Esophagus squamous epithelium (tissue), 5 donors: ENCODE data around the gene AKIRIN1. TPM values are rescaled to one million over a fixed set of nuclear protein-coding genes. Genes with fewer than 3 reads are reported as not detected.
A peak's percentile ranks its signal among the peaks of the same experiment; 100 is the strongest.

Experiments used
- DNase-seq: peaks from one replicate; lab custom pipeline; 2025; lab: John Stamatoyannopoulos, UW
- H3K27ac ChIP-seq, 4 donors: fragments of 200-600 bp; sonication (generic); one replicate each; pipeline ENCODE4 v1.5.1; 2016 to 2019; ENCODE audit warnings: mild to moderate bottlenecking in 1 of 4
- H3K27me3 ChIP-seq, 4 donors: fragments of 200-600 bp; sonication (generic); 1 replicate in 3 of 4; 2 replicates in 1 of 4; pipeline versions ENCODE4 v1.5.1 to v1.6.0; 2017 to 2021; ENCODE audit warnings: antibody characterized with exemption in 1 of 4
- H3K36me3 ChIP-seq, 3 donors: fragments of 200-600 bp; sonication (generic); one replicate each; pipeline ENCODE4 v1.5.1; 2016 to 2019
- H3K4me1 ChIP-seq, 3 donors: fragments of 200-600 bp; sonication (generic); one replicate each; pipeline ENCODE4 v1.5.1; 2017 to 2019
- H3K4me3 ChIP-seq, 4 donors: fragments of 200-600 bp; sonication (generic); 1 replicate in 3 of 4; 2 replicates in 1 of 4; pipeline ENCODE4 v1.5.1; 2016 to 2019; ENCODE audit warnings: mild to moderate bottlenecking in 2 of 4, moderate library complexity in 1 of 4
- H3K9me3 ChIP-seq, 3 donors: fragments of 200-600 bp; sonication (generic); one replicate each; pipeline ENCODE4 v1.5.1; 2016 to 2019
- POLR2A ChIP-seq, 4 donors: fragments of 450-650 bp; IDR thresholded peaks; one replicate each; pipeline ENCODE4 v1.6.1; 2017; ENCODE audit warnings: antibody characterized with exemption in 4 of 4, mild to moderate bottlenecking in 4 of 4, moderate library complexity in 3 of 4
- WGBS, 2 donors: methylation state at CpG; one replicate each; pipeline ENCODE4 v1.1.5; 2018; 5-methylcytosine and 5-hydroxymethylcytosine counted together
- intact Hi-C: fragments of 100-400 bp; cut with DNase I; formaldehyde crosslinking; loops from one replicate; pipeline ENCODE4 v1.15.0; 2022
- total RNA-seq, 4 donors: library from RNA; depleted of rRNA; stranded (reverse); fragments of >200 nt; gene quantifications; one replicate each; pipeline ENCODE4 v1.1.0, GENCODE V29; 2016
- TF ChIP-seq, protein P1 (sequence below), 6 experiments: fragments of 450-650 bp in 4 of 6; fragments of 200-600 bp in 2 of 6; sonication (generic) in 2 of 6; IDR thresholded peaks; one replicate each; pipeline ENCODE4 v1.5.1; 2016 to 2019; ENCODE audit warnings: antibody characterized with exemption in 6 of 6, mild to moderate bottlenecking in 4 of 6, moderate library complexity in 4 of 6
- donor health status: DM: yes; HTN: yes; CAD: no.

AKIRIN1 gene, protein sequence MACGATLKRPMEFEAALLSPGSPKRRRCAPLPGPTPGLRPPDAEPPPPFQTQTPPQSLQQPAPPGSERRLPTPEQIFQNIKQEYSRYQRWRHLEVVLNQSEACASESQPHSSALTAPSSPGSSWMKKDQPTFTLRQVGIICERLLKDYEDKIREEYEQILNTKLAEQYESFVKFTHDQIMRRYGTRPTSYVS
- 10 to 100 TPM; 23.5 to 30.0 (median 27.1) TPM for total RNA-seq

DNA sequence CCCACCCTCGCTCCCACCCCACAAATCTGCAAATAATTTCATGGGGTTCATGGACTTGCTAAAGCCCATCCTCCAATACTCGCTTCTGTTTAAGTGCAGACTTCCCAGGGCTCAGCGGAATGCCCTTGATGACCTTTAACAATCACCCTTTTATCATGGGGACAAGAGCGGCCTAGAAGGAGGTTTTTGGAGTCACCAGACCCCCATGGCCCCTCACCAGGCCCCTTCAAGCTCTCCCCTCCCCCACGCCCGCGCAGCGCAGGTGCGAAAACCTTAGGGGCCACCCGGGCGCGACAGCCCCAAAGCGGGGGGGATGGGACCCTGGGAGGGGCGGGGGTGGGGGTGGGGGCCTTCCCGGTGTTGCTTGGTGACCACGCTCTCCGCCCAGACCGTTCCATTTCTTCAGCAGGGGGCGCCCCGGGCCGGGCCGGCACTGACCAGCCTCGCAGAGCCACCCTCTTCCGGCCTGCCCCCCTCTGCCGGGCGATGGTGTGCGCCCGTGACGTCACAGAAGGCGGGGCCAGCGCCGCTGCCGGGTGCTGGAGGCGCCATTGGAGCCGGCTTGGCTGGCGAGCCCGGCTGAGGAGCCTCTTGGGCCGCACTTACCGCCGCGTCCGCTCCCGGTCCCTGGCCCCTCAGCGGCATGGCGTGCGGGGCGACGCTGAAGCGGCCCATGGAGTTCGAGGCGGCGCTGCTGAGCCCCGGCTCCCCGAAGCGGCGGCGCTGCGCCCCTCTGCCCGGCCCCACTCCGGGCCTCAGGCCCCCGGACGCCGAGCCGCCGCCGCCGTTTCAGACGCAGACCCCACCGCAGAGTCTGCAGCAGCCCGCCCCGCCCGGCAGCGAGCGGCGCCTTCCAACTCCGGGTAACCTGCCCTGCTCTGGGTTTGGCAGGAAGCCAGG is at the start of gene AKIRIN1:
AKIRIN1 (plus strand) TSS at position 539 of the 900 bp plus-strand sequence; CDS start at position 644, 105 bp downstream.
- H3K9me3 ChIP-seq, result no peaks in the 10 kb centered on the region
- peak; percentile 75 for DNase-seq
- H3K27ac ChIP-seq, result peak within 1 kb of the TSS; percentile 95 to 99 (median 96)
- intact Hi-C loops, result no loop called here
- peak within 1 kb of the TSS; percentile 90 to 100 (median 96) for H3K4me3 ChIP-seq
- H3K36me3 ChIP-seq, result peaks cover 0 to 8% (median 0%) of the 10 kb centered on the region in 3 donors
- no peaks in the 10 kb centered on the region for H3K27me3 ChIP-seq
- H3K4me1 ChIP-seq, result peaks cover 15 to 48% (median 17%) of the 10 kb centered on the region in 3 donors
- TF ChIP-seq, protein P1, sequence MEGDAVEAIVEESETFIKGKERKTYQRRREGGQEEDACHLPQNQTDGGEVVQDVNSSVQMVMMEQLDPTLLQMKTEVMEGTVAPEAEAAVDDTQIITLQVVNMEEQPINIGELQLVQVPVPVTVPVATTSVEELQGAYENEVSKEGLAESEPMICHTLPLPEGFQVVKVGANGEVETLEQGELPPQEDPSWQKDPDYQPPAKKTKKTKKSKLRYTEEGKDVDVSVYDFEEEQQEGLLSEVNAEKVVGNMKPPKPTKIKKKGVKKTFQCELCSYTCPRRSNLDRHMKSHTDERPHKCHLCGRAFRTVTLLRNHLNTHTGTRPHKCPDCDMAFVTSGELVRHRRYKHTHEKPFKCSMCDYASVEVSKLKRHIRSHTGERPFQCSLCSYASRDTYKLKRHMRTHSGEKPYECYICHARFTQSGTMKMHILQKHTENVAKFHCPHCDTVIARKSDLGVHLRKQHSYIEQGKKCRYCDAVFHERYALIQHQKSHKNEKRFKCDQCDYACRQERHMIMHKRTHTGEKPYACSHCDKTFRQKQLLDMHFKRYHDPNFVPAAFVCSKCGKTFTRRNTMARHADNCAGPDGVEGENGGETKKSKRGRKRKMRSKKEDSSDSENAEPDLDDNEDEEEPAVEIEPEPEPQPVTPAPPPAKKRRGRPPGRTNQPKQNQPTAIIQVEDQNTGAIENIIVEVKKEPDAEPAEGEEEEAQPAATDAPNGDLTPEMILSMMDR (IDR thresholded peaks at IDR 0.05), result peak in 5 of 6 experiments; percentile 14 to 48 (median 25)
- TF ChIP-seq POLR2A (IDR thresholded peaks at IDR 0.05), result peak in 3 of 4 donors; percentile 87 to 99 (median 90)
- 2 to 10% methylated on average over 2 to 5 of the region's 76 CpGs for WGBS, 2 donors

DNA sequence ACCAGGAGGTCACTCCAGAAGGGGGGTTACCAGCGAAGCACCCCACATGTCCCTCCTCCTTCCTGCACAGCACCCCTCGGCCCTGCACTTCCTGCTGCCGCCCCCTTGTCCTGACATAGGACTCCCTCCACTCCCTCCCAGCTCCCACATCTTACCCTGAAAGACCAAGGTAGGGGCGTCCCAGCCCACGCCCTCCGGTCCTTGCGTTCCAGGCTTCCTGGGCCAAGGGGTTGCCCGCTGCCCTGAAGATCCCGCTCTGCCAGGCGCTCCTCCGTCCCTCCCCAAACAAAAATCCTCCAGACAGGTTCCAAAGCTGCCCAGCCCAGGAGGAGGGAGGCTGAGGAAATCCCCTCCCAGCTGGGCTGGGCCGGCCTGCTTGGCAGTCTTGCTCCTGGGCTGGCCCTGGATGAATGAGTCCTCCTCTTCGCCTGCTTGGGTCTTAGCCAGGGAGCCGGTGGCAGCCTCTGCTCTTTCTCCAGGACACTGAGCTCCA is 49.5 kb upstream of the AKIRIN1 start, which contains the start of gene RHBDL2:
RHBDL2 (minus strand) TSS at position 304 of the 493 bp plus-strand sequence. CDS start 22,618 bp downstream, outside the sequence.
- peak within 1 kb of the TSS; percentile 74 to 88 (median 82) for H3K27ac ChIP-seq
- H3K36me3 ChIP-seq, result no peaks in the 10 kb centered on the region
- H3K27me3 ChIP-seq, result no peaks in the 10 kb centered on the region
- peaks cover 4 to 24% (median 6%) of the 10 kb centered on the region in 3 donors for H3K4me1 ChIP-seq
- no peak for DNase-seq
- no peaks in the 10 kb centered on the region for H3K9me3 ChIP-seq
- TF ChIP-seq, protein P1 (IDR thresholded peaks at IDR 0.05), result no peak
- TF ChIP-seq POLR2A (IDR thresholded peaks at IDR 0.05), result no peak
- WGBS, 2 donors, result 24 to 25% methylated on average over 8 to 14 of the region's 14 CpGs
- intact Hi-C loops, result no loop called here
- peak within 1 kb of the TSS; percentile 53 to 75 (median 60) for H3K4me3 ChIP-seq

DNA sequence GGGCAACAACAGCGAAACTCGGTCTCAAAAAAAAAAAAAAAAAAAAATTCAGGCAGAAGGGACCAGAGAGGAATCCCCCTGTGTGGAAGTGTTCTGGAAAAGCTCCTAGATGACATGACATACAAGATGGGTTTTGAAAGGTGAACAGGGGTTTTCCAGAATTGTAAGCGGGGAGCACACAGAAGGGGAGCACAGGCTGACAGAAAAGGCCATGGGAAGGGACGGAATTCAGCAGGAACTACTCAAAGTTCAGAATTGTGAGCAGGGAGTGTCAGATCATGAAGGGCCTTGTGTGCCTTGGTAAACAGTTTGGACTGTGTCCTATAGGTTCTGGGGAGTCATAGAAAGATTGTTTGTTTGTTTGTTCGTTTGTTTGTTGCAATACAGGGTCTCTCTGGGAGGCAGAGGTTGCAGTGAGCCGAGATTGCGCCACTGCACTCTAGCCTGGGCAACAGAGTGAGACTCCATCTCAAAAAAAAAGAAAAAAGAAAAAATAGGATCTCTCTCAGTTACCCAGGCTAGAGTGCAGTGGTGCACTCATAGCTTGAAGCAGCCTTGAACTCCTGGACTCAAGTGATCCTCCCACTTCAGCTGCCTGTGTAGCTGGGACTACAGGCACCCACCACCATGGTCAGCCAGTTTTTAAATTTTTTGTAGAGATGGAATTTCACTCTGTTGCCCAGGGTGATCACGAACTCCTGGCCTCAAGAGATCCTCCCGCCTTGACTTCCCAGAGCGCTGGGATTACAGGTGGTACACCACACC is 48.2 kb upstream of the AKIRIN1 start:
- Histone ChIP-seq H3K36me3 (no peaks in the 10 kb centered on the region), H3K4me1 (peaks cover 4 to 24% (median 6%) of the 10 kb centered on the region in 3 donors), H3K9me3 (no peaks in the 10 kb centered on the region), H3K4me3 (no peak overlapping the region), H3K27ac (no peak overlapping the region), H3K27me3 (no peaks in the 10 kb centered on the region)
- WGBS, 2 donors, result 88 to 91% methylated on average over 7 to 8 of the region's 10 CpGs
- no peak for DNase-seq
- intact Hi-C loops, result no loop called here
- TF ChIP-seq, protein P1 (IDR thresholded peaks at IDR 0.05), result no peak
- no peak for TF ChIP-seq POLR2A (IDR thresholded peaks at IDR 0.05)

DNA sequence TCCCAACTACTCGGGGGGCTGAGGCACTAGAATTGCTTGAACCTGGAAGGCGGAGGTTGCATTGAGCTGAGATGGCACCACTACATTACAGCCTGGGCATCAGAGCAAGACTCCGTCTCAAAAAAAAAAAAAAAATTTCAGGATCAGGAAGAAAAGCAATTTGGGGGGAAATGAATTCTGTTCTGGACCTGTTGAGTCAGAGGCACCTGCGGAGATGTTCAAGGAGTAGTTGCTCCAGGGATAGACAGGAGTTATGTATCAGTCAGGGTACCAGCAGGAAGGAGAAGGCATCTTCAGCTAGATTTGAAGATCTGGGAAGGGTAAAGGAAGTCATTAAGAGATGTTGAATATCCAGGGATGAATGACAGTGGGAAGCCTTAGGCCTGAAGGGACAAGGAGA is 46.5 kb upstream of the AKIRIN1 start:
- no peak overlapping the region for H3K27ac ChIP-seq
- peaks cover 4 to 24% (median 6%) of the 10 kb centered on the region in 3 donors for H3K4me1 ChIP-seq
- 83 to 96% methylated on average over 4 of the region's 4 CpGs for WGBS, 2 donors
- H3K9me3 ChIP-seq, result no peaks in the 10 kb centered on the region
- intact Hi-C loops, result no loop called here
- no peak for TF ChIP-seq POLR2A (IDR thresholded peaks at IDR 0.05)
- TF ChIP-seq, protein P1 (IDR thresholded peaks at IDR 0.05), result no peak
- peaks cover 0 to 4% (median 0%) of the 10 kb centered on the region in 4 donors for H3K27me3 ChIP-seq
- no peaks in the 10 kb centered on the region for H3K36me3 ChIP-seq
- DNase-seq, result no peak
- H3K4me3 ChIP-seq, result no peak overlapping the region
